ENCODE data around the gene RAD54L2.
A peak's percentile ranks its signal among the peaks of the same experiment; 100 is the strongest.
"Not testable (repeated sequence)": the region's sequence is repeated elsewhere in the genome, so short reads cannot be mapped to it uniquely, and the experiment has no call there.

Gene RAD54L2

DNA sequence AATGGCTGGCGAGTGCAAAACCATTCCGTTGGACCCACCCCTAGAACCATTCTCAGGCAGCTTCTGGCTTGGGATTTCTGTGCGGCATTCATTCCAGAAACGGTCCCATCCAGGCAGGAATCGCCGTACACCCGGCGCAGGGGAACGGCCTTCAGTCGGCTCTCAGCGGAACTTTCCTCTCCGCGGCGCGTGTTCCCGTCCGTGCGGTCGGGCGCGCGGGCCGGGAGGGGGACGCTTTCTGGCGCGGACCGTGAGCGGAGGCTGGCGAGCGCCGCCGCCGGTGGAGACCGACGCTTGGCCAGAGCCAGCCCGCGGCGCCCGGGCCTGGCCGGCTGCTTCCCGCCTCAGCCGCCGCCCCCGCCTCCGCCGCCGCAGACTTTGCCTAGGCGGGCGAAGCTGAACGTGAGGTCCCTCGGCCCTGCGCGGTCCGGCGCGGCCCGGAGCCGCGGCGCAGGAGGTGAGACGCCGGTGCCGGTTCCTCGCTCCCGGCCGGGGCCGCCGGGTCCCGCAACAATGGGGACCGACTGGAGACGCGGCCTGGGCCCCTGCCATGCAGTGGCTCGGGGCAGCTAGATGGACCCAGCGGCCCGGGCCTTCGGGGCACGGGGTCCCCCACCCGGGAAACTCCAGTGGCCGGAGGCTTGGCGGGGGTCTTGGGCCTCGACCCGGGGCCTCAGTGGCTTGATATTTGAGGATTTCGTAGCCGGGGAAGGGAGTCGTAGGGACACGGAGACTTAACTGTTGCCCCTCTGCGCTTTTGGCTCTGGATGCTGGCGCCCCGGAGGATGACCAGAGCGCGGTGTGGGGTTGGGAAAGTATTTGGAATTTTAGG lies at the start of gene RAD54L2:
Gene RAD54L2, plus strand, starts transcription at position 261 of the 832 bp plus-strand sequence. CDS start 51,702 bp downstream, outside the sequence.
- peak; percentile 65 to 89 for DNase-seq

- DNase-seq, result peak; percentile 86 to 92
Measured at GRCh38 chr3:51498876-51499738, 39.4 kb upstream of the RAD54L2 start.

- no peak for DNase-seq
Measured at GRCh38 chr3:51500632-51501131, 37.8 kb upstream of the RAD54L2 start.

GRCh38 chr3:51501833-51502561 lies 36.5 kb upstream of the RAD54L2 start:
- DNase-seq, result peak; percentile 40 to 91

DNA sequence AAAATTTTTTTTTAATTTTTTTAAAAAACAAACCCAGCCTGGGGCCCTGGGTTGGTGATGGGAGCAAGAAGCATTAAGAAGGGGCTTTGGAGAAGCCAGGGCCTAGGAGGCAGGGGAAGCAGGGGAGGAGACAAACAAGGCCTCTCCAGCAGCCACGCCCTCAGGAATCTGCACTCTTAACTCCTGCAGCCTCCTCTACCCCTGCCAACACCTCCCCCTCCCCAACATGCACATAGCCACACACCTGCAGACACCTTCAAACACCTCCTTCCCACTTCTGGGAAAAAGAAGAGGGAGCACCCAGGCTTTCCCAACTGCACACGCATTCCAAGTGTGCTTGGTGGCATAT lies 36.0 kb upstream of the RAD54L2 start:
- DNase-seq, result no peak

DNA sequence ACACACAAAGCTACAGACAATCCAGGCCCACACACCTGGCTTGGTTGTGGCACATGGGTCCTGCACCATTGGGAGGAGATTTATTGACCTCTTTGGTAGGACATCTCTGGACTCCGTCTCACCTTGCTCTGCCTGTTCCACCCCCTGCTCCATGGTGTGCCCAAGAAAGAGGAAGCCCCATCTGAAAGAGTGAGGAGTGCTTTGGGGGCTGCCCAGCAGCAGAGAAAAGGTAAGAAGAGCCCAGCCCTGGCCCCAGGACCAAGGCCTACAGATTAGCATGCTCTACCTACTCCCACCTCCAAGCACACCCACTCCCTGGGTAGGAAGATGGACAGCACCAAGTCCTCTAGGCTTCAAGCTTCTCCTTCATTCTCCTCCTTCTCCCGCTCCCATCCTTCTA lies 35.5 kb upstream of the RAD54L2 start:
- DNase-seq, result no peak

- no peak for DNase-seq
Measured at GRCh38 chr3:51508255-51508654, 30.3 kb upstream of the RAD54L2 start.

DNA sequence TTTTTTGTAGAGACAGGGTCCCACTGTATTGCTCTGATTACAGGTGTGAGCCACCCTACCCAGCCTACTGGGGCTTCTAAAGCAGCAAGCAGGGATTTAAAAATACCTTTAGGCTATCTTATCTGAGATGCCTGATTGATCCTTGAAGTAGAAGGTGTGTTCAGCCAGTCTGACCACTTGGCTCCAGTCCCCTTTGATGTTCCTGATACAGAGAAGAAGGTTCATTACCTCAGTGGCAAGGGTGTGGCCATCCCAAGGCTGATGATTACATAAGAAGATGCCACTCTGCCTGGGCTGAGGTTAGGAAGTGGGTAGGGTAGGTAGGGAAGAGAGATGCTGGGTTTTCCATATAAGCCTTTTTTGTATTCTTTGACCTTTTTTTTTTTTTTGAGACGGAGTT lies 27.5 kb upstream of the RAD54L2 start:
- no peak for DNase-seq

DNA sequence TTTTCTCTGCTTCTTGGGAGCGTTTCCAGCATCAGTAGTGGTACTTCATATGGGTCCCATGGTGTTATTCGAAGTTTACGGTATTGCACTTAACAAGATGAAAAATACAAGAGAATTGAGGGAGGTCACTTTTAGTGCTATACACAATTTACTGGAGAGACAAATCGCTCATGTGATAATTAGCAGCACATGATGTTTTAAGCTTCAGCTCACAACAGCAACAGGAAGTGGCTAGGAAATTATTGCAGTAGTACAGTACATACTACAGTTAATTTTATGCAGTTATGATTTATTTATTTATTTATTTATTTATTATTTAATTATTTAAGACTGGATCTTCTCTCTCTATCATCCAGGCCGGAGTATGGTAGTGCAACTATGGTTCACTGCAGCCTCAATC lies 24.3 kb upstream of the RAD54L2 start:
- no peak for DNase-seq

- no peak for DNase-seq
Measured at GRCh38 chr3:51519848-51520247, 18.7 kb upstream of the RAD54L2 start.

GRCh38 chr3:51520906-51521730 lies 17.4 kb upstream of the RAD54L2 start:
- DNase-seq, result not testable (repeated sequence)

GRCh38 chr3:51522273-51522962 lies 16.1 kb upstream of the RAD54L2 start:
- DNase-seq, result no peak

- DNase-seq, result not testable (repeated sequence)
Measured at GRCh38 chr3:51524874-51525273, 13.6 kb upstream of the RAD54L2 start.

GRCh38 chr3:51530485-51530884 lies 8.0 kb upstream of the RAD54L2 start:
- no peak for DNase-seq

DNA sequence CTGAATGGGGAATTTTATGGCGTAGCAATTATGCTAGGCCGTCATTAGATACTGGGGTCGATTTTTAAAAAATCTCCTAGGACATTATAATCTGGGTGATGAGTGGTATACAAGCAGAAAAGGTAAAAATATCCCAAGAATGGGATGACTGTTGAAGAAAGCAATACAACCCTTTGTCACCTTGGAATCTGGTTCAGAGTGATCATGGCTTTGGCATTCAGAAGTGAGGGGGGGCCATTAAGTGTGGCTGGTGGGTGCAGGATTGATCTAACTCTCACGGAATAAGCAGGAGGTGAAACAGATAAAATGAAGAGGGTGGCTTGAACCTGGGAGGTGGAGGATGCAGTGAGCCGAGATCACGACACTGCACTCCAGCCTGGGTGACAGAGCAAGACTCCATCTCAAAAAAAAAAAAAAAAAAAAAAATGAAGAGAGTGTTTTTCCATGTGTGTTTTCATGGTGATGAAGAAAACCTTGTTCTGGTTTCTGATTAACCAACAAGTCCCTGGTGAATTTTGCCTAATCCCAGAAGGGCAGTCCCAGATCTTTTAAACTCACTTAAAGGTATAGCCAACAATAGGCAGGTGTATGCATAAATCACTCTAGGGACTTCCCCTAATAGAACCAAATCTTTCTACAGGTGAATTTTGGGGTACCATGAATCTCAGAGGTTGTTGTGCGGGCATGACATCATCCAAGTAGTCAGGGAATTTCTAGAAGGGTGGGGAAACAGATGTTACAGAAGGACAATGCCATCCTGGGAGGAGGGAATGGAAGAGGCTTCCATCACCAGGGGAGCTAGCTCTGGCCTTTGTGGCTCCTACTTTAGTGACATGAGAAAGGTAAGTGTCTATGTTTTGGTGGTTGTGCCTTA lies 3.1 kb upstream of the RAD54L2 start:
- no peak for DNase-seq

GRCh38 chr3:51537631-51538030 lies 888 bp upstream of the RAD54L2 start:
- DNase-seq, result not testable (repeated sequence)

DNA sequence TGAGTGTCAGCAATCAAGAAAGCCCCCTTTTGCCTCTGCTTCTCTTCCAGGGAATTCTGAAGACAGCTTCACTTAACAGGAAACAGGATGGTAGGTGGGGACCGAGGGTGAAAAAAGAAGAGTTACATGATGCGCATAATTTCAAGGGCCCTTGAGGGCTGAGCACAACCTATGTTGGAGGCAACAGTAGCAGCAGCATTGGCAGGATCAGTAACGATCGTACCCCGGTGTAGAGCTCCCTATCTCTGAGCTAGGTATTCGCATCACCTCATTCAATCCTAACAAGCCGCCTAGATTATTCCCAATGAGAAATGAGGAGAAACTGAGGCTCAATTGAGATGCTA lies 432 bp upstream of the RAD54L2 start:
- DNase-seq, result no peak

DNA sequence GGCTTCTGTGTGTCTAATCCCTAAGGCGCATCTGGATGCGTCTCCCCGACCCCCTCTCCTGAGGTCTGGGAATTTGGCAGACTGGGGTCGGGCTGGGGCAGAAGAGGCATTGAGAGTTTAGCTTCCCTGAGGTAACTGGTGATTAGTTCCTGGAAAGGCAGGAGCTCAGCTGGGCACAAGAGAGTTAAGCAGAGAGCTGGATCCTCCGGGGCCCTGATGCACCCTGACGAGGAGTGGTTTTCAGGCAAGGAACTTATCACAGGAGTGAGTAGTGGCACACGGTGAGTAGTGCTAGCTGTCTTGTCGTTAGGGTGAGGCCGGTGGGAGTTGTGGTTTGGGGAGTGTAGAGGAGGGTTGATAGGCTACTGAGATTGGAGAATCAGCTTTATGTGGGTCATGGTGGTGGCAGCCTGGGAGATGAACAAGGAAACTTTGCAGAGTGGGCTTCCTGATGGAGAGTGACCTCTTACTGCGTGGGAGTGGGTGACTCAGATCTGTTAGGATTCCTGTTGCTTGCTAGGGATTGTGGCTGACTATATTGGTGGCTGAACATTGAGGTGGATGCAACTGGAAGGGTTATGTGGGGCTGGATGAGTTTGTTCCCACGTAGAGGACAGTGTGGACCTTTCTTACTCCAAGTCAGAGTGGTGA lies 897 bp downstream of the RAD54L2 start:
- DNase-seq, result peak; percentile 66 to 75

DNA sequence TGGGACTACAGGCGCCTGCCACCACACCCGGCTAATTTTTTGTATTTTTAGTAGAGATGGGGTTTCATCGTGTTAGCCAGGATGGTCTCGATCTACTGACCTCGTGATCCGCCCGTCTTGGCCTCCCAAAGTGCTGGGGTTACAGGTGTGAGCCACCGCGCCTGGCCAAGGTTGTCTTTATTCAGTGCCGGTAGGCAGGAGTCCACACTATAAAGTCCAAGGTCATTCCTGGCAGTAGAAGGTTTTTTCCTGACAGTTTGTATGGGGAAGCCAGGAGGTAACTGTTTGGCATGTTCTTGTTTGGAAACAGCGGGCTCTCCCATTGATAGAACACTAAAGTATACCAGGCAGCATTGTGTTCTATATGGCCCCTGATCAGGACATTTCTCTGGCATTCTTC lies 4.1 kb downstream of the RAD54L2 start:
- not testable (repeated sequence) for DNase-seq
